MM.1S (cell line): ENCODE data around the gene CASZ1.

Source experiments
- DNase-seq: peaks from one replicate; pipeline ENCODE4 v3.0.0-alpha.2; 2015
- H2AFZ ChIP-seq: fragments of 300-600 bp; sonication (generic); 2 replicates; pipeline ENCODE4 v1.6.0; 2016; ENCODE audit warnings: antibody characterized with exemption, low read length
- H3F3A ChIP-seq: fragments of 300-600 bp; sonication (generic); 2 replicates; pipeline ENCODE4 v1.6.1; 2016; ENCODE audit warnings: mild to moderate bottlenecking, antibody characterized with exemption, low read length, moderate library complexity, mixed read lengths; ENCODE audit not compliant: insufficient read depth
- H3K27ac ChIP-seq: fragments of 300-600 bp; sonication (generic); 2 replicates; pipeline ENCODE4 v1.5.1; 2016; ENCODE audit warnings: mild to moderate bottlenecking, low read length
- H3K27me3 ChIP-seq: fragments of 300-600 bp; sonication (generic); replicated peaks from 2 replicates; pipeline ENCODE4 v1.6.0; 2016; ENCODE audit warnings: low read length; ENCODE audit not compliant: insufficient read depth
- H3K36me3 ChIP-seq: fragments of 300-600 bp; sonication (generic); replicated peaks from 2 replicates; pipeline ENCODE4 v1.6.1; 2016; ENCODE audit warnings: mild to moderate bottlenecking, low read length, mixed read lengths; ENCODE audit not compliant: insufficient read depth
- H3K4me1 ChIP-seq: fragments of 300-600 bp; sonication (generic); 2 replicates; pipeline ENCODE4 v1.6.1; 2016; ENCODE audit warnings: low read length, mixed read lengths
- H3K4me2 ChIP-seq: fragments of 300-600 bp; sonication (generic); 2 replicates; pipeline ENCODE4 v1.6.0; 2016; ENCODE audit warnings: low read depth, low read length
- H3K4me3 ChIP-seq: fragments of 300-600 bp; sonication (generic); 2 replicates; pipeline ENCODE4 v1.5.1; 2016; ENCODE audit warnings: low read length, mixed read lengths
- H3K79me2 ChIP-seq: fragments of 300-600 bp; sonication (generic); 2 replicates; pipeline ENCODE4 v1.6.1; 2016; ENCODE audit warnings: mixed run types, low read length, mixed read lengths
- H3K9ac ChIP-seq: fragments of 300-600 bp; sonication (generic); 2 replicates; pipeline ENCODE4 v1.6.1; 2016; ENCODE audit warnings: low read length, mixed read lengths
- H3K9me2 ChIP-seq: fragments of 300-600 bp; sonication (generic); replicated peaks from 2 replicates; pipeline ENCODE4 v1.6.1; 2016; ENCODE audit warnings: mild to moderate bottlenecking, low read length, mixed read lengths; ENCODE audit not compliant: insufficient read depth
- H3K9me3 ChIP-seq: fragments of 300-600 bp; sonication (generic); replicated peaks from 2 replicates; pipeline ENCODE4 v1.6.1; 2016; ENCODE audit warnings: mild to moderate bottlenecking, low read length, mixed read lengths; ENCODE audit not compliant: insufficient read depth
- H4K20me1 ChIP-seq: fragments of 300-600 bp; sonication (generic); 2 replicates; pipeline ENCODE4 v1.6.1; 2016; ENCODE audit warnings: mild to moderate bottlenecking, low read length, moderate library complexity, mixed read lengths; ENCODE audit not compliant: insufficient read depth
- EZH2 ChIP-seq: fragments of 300-600 bp; sonication (generic); optimal IDR thresholded peaks from 2 replicates; pipeline ENCODE3; 2017; ENCODE audit warnings: low read depth, mild to moderate bottlenecking, antibody characterized with exemption, low read length, mixed read lengths
- EZH2phosphoT487 ChIP-seq: fragments of 300-600 bp; sonication (generic); IDR thresholded peaks from 2 replicates; pipeline ENCODE4 v1.6.1; 2018; ENCODE audit warnings: antibody characterized with exemption, low read length
- TF ChIP-seq, protein P1 (sequence below): fragments of 300-600 bp; sonication (generic); IDR thresholded peaks from 2 replicates; pipeline ENCODE4 v1.5.1; 2016; ENCODE audit warnings: antibody characterized with exemption, low read length, mixed read lengths

CASZ1 gene

DNA sequence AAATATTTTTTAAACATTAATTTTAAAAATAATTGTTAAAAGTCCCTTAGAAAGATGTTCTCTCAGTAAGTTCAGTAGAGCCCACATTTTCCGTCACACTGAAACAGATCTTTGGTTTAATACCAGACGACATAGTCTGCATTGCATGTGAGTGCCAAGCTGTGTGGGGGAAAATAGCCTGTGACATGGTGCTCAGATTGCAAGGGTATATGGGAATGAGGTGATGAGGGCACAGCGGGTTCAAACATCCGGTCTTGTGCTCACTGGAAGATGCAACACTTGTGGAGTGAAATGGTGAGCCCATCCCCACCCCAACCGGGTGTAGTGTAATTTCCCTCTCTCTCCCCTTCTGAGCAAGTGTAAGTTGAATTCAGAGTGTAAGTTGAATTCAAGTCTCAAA, 207.4 kb downstream of the CASZ1 start:
- Histone ChIP-seq H3K27me3 (no peaks in the 10 kb centered on the region), H3K4me3 (no peak overlapping the region), H3K4me1 (no peaks in the 10 kb centered on the region), H3K79me2 (no peaks in the 10 kb centered on the region), H3K9ac (no peak overlapping the region), H3K4me2 (no peak overlapping the region), H3K27ac (no peak overlapping the region), H2AFZ (no peak overlapping the region), H3K9me3 (no peaks in the 10 kb centered on the region), H3F3A (no peaks in the 10 kb centered on the region), H3K9me2 (no peaks in the 10 kb centered on the region), H3K36me3 (no peaks in the 10 kb centered on the region), H4K20me1 (no peaks in the 10 kb centered on the region)
- TF ChIP-seq EZH2phosphoT487, result no peak
- TF ChIP-seq EZH2, result no peak
- TF ChIP-seq, protein P1, sequence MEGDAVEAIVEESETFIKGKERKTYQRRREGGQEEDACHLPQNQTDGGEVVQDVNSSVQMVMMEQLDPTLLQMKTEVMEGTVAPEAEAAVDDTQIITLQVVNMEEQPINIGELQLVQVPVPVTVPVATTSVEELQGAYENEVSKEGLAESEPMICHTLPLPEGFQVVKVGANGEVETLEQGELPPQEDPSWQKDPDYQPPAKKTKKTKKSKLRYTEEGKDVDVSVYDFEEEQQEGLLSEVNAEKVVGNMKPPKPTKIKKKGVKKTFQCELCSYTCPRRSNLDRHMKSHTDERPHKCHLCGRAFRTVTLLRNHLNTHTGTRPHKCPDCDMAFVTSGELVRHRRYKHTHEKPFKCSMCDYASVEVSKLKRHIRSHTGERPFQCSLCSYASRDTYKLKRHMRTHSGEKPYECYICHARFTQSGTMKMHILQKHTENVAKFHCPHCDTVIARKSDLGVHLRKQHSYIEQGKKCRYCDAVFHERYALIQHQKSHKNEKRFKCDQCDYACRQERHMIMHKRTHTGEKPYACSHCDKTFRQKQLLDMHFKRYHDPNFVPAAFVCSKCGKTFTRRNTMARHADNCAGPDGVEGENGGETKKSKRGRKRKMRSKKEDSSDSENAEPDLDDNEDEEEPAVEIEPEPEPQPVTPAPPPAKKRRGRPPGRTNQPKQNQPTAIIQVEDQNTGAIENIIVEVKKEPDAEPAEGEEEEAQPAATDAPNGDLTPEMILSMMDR, result no peak
- DNase-seq, result no peak

DNA sequence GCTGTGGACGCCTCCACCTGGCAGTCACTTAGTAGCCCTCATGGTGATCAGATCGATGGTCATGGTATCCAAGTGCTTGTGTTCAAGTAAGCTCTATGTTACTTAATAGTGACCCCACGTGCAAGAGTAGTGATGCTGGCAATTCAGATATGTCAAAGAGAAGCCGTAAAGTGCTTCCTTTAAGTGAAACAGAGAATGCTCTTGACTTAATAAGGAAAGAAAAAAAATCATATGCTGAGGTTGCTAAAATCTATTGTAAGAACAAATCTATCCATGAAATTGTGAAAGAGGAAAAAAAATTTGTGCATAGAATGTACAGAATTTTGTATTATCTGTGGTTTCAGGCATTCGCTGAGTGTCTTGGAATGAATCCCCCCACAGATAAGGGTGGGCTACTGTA, 207.8 kb downstream of the CASZ1 start:
- Histone ChIP-seq H3K27ac (no peak overlapping the region), H3K27me3 (no peaks in the 10 kb centered on the region)

More for the DNA sequence above, 207.8 kb downstream of the CASZ1 start:
- DNase-seq, result no peak
- Histone ChIP-seq H3K9me2 (no peaks in the 10 kb centered on the region), H2AFZ (no peak overlapping the region), H3K4me1 (no peaks in the 10 kb centered on the region), H3F3A (no peaks in the 10 kb centered on the region), H3K36me3 (no peaks in the 10 kb centered on the region), H4K20me1 (no peaks in the 10 kb centered on the region), H3K9me3 (no peaks in the 10 kb centered on the region), H3K9ac (no peak overlapping the region), H3K4me2 (no peak overlapping the region), H3K4me3 (no peak overlapping the region), H3K79me2 (no peaks in the 10 kb centered on the region)
- TF ChIP-seq, protein P1, result no peak
- TF ChIP-seq EZH2 (no peak), EZH2phosphoT487 (no peak)
